ENCODE data around the gene PDE11A.

DNA sequence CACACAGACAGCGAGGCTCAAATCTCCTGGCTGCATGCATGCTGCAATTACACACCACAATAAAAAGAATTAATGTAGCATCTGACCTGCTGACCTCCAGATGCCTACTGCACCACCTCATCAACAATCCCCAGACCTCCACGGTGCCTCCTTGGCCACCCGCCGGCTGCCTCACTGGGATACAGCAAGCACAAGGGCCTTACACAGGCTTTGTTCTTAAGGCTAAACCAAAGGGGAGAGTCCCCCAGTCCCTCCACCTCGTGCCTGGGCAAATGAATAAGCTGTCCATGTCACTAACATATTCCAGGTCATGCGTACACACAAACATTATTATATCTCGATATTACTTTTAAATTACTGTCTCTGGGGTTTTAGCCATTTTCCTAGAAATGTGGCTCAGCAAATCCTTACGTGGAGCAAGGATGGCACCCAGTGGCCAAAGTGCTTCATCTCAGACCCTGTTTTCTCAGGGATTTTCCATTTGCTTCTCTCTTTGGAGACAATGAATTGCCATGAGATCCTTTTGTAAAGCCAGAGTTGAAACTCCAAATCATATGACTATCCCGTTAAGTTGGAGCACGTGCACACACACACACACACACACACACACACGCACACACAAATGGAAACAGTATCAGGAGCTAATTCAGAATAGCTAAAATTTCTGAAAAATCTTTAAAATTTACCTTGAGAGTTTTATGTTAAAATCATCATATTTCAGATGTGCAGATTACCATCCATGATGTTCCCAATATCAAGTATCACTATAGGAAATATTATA is 313.8 kb downstream of the PDE11A start:
- TF ChIP-seq POLR2A (IDR thresholded peaks at IDR 0.05; ENCODE audit: control extremely low read depth in 1 of 2, low read depth in 2 of 2, low read length in 2 of 2) = no peak
- TF ChIP-seq EZH2 (IDR thresholded peaks at IDR 0.05; ENCODE audit: low read depth, low read length, severe bottlenecking) = no peak
- no peak for TF ChIP-seq TAF1 (IDR thresholded peaks at IDR 0.05; ENCODE audit: low read depth, low read length)
- TF ChIP-seq RAD21 (IDR thresholded peaks at IDR 0.05 in 1 of 2, conservative IDR thresholded peaks at IDR 0.05 in 1 of 2; ENCODE audit: low read depth in 2 of 2, low read length in 2 of 2) = peak; percentile 91
- TF ChIP-seq CBX5 (IDR thresholded peaks at IDR 0.05; ENCODE audit: low read depth, low read length) = no peak

Measured in H1 (cell line).